NCI-H2196 treated with DMSO at 0.1 percent for 48 hours (cell line): ENCODE results near the gene ZFPM1.

Experiments
- DNase-seq: peaks from one replicate; lab custom pipeline; 2025; ENCODE audit not compliant: unreplicated experiment; lab: John Stamatoyannopoulos, UW

Gene ZFPM1

DNA sequence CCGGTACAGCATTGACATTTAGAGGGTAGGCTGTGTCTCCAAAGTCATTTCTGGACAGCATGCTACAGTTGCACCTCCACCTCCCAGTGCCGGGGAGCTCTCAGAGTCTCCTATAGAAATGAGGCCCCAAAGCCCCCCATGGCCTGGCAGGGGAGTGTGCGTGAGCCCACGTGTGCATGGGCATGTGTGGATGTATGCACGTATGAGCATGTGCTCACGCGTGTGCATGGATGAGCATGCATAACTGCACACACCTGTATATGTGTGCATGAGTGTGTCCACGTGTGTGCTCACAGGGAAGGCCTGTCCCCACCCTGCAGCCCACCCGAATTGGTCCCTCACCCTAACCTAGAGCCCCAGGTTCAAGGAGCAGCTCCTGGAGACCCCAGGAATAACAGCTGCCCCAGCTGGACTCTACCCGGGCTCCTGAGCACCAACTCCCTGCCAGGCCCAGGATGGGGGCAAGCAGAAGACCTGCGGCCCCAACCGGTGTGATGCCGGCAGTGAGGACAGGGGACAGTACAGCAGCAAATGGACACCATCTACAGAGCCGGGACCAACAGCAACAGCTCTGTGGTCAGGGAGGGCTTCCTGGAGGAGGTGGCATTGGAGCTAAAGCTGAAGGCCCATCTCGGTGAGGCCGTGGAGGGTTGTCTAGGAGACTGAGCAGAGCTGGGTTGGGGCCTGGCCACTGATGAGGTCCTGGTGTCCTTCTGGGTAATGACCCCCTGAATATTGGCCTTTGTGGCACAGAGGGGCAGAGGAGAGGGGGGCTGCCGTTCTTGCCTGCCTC, 35.2 kb upstream of the ZFPM1 start:
- no peak for DNase-seq

DNA sequence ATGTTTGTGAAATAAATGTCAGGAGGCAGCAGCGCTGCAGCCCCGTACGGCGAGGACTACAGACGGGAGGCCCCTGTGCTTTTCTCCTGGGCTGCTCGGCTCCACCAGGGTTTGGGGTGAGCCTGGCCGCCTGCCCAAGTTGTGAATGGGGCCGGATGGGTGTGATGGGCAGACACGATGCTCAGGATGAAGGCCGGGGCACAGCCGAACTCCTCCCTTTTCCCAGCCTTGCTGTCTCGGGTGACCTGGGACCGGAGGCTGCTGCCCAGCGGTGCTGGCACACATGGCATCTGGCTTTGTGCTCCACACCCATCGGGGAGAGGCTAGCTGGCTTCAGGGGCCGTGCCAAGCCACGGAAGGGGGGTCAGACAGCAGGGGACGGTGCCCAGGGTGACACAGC, 34.2 kb upstream of the ZFPM1 start:
- no peak for DNase-seq

DNA sequence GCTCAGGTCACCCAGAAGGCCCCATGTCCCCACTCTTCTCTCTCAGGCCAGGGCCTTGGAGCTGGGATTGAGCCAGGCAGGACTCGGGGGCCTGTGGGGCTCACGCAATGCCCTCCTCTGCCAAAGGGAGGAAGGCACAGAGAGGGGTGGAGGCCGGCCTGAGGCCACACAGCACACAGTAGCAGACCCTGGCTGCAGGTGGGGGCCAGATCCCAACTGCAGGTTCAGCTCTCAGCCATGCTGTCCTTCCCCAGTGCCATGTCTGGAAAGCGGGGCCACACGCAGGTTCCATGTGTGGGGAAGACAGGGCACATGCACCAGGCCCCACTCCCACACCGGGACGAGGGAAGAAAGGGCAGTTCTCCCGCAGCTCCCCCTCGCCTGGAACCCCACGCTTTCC, 33.3 kb upstream of the ZFPM1 start:
- no peak for DNase-seq

DNA sequence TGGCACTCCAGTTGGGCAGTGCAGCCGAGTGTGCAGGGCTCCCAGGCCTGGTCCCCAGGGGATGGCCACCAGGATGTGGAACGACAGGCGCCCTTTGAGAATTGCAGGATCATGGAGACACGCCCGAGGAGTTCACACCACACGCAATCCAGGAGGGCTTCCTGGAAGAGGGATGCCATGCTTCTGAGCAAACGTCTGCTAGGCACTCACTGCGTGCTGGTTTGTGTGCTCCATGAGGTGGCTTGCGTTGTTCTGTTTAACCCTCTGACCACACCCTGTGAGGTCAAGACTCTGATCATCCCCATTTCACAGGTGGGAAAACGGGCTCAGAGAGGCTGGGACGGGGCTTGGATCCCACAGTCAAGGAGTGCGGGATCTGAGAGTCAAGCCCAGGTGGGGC, 32.6 kb upstream of the ZFPM1 start:
- DNase-seq = no peak

DNA sequence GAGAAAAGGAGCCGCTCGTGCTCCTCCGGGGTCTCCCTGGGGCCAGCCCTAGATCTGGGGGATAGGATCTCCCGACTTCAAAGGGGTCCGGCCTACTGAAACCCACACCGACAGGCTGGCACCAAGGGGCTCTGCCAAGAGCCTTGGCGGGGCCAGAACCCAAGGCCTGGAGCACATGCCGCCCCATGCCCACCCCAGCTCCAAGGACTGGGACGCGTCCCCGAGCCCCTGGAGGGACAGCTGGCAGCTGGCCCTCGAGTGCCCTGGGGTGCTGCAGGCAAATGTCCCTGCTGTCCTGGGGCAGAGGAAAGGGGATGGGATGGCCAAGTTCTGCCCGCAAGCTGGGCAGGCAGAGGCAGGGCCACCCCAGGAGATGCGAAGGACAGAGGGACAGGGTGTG, 31.8 kb upstream of the ZFPM1 start:
- DNase-seq = no peak

DNA sequence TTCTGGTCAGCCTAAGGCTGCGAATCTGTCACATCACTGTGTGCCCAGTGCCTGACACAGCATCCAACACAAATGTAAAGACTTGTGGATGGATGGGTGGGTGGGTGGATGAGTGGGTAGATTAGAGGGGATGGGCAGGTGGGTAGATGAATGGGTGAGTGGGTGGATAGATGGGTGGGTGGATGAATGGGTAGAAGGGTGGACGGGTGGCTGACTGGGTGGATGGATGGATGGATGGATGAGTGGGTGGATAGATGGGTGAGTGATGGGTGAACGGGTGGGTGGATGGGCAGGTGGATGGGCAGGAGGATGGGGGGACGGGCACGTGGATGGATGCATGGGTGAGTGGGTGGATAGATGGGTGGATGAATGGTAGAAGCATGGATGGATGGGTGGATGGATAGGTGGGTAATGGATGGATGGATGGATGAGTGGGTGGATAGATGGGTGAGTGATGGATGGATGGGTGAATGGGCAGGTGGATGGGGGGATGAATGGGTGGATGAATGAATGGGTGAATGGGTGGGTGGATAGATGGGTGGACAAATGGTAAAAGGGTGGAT, 31.1 kb upstream of the ZFPM1 start:
- DNase-seq = no peak

DNA sequence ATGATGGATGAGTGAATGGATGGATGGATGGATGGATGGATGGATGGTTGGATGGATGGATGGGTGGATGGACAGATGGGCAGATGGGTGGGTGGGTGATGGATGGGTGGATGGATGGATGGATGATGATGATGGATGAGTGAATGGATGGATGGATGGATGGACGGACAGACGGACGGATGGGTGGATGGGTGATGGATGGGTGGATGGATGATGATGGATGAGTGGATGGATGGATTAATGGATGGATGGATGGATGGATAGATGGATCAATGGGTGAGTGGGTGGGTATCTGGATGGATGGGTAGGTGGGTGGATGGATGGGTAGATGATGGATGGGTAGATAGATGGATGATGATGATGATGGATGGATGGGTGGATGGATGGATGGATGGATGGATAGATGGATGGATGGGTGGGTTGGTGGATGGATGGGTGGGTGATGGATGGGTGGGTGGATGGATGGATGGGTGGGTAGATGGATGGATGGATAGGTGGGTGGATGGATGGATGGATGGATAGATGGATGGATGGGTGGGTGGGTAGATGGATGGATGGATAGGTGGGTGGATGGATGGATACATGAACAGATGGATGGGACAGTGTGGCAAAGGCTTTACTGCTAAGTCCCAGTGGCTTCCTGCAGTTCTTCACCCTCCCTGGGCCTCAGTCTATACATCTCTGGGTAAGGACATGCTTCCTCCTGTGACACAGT, 30.2 kb upstream of the ZFPM1 start:
- no peak for DNase-seq

DNA sequence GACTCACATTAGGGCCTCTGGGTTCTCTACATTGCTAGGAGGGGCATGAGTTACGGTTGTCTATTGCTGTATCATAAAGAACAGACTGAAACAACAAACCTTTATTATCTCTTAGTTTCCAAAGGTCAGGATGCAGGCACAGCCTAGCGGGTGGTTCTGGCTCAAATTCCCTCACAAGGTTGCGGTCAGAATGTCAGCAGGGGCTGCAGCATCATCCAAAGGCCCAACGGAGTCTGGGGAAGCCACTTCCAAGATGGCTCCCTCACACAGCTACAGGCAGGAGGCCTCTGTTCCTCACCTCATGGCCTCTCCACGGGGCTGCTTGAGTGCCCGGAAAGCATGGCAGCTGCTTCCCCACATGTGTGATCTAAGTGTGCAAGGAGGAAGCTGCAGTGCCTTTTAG, 29.6 kb upstream of the ZFPM1 start:
- DNase-seq = no peak

DNA sequence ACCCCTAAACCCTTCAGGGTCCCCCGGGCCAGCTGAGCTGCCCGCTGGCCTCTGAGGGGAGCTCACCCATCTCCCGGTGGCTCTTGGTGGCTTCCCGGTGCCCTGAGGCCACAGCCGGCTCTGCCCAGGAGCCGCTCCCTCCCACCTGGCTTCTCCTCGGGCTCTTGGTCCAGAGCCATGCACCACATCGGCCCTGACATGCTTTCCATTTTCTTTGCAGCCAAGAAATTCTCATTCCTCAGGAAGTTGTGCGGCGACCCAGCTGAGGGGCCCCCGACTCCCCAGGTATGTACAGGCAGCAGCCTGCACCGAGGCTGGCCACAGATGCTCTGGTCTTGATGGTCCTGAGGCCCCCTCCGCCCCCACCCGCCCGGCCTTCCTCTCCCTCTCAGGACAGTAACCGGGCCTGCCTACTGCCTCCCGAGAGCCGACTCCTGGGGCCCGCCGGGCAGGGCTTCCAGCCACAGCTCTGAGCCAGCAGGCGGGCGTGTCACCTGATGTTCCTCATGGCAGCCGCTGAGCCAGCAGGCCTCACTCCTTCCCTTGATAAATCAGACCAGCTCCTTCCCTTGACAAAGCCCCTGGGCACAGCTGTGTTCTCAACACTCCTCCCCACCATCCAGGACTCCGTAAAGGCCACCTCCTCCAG, 28.4 kb upstream of the ZFPM1 start:
- no peak for DNase-seq

DNA sequence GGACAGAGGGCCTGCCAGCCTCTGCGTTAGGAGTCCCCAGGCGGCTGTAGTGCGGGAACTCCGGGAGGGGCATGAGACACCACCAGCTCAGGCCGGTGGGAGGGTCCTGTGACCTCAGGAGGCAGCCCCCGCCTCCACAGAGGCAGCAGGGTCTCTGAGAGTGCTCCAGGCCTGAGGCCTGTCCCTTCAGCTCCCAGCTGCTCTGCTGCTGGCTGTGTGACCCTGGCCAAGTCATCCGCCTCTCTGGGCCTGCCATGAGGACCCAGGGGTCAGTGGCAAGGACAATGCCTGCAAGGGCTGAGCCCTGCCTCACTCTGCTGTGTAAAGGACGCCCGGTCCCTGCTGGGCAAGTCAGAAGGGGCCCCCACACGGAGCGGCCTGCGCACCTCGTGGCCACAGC, 27.1 kb upstream of the ZFPM1 start:
- no peak for DNase-seq

DNA sequence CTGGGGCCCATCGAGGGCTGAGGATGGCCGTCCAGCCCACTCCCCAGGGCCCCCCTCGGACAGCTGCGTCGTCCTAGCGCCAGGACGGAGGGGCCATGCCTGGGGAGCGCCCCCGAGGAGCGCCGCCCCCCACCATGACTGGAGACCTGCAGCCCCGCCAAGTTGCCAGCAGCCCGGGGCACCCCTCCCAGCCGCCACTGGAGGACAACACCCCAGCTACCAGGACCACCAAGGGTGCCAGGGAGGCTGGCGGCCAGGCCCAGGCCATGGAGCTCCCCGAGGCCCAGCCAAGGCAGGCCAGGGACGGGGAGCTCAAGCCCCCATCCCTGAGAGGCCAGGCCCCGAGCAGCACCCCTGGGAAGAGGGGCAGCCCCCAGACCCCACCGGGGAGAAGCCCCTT, 25.7 kb upstream of the ZFPM1 start:
- DNase-seq = no peak

DNA sequence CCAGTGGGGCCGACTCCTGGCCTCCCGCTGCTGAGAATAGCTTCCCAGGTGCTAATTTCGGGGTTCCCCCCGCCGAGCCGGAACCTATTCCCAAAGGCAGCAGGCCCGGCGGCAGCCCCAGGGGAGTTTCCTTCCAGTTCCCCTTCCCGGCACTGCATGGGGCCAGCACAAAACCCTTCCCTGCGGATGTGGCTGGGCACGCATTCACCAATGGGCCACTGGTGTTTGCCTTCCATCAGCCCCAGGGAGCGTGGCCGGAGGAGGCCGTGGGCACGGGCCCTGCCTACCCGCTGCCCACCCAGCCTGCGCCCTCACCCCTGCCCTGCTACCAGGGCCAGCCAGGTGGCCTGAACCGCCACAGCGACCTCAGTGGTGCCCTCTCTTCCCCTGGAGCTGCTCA, 24.9 kb upstream of the ZFPM1 start:
- no peak for DNase-seq

DNA sequence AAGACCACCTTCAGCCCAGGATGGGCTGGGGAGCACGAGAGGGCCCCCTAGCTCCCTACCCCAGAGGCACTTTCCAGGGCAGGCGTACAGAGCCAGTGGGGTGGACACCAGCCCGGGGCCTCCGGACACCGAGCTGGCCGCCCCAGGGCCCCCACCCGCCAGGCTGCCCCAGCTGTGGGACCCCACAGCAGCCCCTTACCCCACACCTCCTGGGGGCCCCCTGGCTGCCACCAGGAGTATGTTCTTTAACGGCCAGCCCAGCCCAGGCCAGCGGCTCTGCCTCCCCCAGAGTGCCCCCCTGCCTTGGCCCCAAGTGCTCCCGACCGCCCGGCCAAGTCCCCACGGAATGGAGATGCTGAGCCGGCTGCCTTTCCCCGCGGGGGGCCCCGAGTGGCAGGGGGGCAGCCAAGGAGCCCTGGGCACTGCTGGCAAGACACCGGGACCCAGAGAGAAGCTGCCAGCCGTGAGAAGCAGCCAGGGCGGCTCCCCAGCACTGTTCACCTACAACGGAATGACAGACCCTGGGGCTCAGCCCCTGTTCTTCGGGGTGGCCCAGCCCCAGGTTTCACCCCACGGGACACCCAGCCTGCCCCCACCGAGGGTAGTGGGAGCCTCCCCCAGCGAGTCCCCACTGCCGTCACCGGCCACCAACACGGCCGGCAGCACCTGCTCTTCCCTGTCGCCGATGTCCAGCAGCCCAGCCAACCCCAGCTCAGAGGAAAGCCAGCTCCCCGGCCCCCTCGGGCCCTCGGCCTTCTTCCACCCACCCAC, 24.3 kb upstream of the ZFPM1 start:
- no peak for DNase-seq

DNA sequence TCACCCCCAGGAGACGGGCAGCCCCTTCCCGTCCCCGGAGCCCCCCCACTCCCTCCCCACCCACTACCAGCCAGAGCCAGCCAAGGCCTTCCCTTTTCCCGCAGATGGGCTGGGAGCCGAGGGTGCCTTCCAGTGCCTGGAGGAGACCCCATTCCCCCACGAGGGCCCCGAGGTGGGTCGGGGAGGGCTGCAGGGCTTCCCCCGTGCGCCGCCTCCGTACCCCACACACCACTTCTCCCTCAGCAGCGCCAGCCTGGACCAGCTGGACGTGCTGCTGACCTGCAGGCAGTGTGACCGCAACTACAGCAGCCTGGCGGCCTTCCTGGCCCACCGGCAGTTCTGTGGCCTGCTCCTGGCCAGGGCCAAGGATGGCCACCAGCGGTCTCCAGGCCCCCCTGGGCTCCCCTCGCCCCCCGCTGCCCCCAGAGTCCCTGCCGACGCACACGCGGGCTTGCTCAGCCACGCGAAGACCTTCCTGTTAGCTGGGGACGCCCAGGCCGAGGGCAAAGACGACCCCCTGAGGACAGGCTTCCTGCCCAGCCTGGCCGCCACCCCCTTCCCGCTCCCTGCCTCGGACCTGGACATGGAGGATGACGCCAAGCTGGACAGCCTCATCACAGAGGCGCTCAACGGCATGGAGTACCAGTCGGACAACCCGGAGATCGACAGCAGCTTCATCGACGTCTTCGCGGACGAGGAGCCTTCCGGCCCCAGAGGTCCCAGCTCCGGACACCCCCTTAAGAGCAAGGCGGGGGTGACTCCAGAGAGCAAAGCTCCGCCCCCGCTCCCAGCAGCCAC, 23.5 kb upstream of the ZFPM1 start:
- DNase-seq = no peak

DNA sequence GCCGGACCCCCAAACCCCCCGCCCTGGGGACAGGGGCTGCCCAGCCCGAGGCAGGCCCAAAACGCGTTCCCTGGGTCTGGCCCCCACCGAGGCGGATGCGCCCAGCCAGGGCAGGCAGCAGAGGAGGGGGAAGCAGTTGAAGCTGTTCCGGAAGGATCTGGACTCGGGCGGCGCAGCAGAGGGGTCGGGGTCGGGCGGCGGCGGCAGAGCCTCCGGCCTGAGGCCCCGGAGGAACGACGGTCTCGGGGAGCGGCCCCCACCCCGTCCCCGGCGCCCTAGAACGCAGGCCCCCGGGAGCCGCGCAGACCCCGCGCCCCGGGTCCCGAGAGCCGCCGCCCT, 22.9 kb upstream of the ZFPM1 start:
- no peak for DNase-seq

DNA sequence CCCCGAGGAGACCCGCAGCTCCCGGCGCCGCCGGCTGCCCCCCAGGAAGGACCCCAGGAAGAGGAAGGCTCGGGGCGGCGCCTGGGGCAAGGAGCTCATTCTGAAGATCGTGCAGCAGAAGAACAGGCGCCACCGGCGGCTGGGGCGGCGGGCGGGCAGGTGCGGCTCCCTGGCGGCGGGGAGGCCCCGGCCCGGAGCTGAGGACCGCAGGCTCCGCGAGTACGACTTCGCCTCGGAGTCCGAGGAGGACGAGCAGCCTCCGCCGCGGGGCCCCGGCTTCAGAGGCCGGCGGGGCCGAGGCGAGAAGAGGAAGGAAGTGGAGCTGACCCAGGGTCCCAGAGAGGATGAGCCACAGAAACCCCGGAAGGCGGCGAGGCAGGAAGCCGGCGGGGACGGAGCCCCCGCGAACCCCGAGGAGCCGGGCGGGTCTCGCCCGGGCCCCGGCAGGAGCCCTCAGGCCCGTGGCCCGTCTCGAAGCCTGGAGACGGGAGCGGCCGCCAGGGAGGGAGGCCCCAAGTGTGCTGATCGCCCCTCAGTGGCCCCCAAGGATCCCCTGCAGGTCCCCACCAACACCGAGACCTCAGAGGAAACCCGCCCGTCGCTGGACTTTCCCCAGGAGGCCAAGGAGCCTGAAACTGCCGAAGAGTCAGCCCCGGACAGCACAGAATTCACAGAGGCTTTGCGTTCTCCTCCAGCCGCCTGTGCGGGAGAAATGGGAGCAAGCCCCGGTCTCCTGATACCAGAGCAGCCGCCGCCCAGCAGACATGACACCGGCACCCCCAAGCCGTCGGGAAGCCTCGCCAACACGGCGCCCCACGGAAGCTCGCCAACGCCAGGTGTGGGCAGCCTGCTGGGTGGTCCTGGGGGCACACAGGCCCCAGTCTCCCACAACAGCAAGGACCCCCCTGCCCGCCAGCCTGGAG, 22.3 kb upstream of the ZFPM1 start:
- no peak for DNase-seq

DNA sequence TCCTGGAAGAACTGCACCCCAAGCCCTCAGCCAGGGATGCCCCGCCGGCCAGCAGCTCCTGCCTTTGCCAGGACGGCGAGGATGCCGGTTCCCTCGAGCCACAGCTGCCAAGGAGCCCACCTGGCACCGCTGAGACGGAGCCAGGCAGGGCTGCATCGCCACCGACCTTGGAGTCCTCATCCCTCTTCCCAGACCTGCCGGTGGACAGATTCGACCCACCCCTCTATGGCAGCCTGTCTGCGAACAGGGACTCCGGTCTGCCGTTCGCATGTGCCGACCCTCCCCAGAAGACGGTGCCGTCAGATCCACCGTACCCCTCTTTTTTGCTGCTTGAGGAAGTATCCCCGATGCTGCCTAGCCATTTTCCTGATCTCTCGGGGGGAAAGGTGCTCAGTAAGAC, 21.4 kb upstream of the ZFPM1 start:
- DNase-seq = no peak

DNA sequence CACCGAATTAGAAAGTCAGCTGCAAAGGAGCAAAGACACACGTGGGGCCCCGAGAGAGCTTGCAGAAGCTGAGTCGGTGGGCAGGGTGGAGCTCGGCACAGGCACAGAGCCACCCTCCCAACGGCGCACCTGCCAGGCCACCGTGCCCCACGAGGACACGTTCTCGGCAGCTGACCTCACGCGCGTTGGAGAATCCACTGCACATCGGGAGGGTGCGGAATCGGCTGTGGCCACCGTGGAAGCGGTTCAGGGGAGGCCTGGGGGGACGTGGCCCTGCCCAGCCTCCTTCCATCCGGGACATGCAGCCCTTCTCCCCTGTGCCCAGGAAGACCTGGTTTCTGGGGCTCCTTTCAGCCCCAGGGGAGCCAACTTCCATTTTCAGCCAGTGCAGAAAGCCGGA, 20.9 kb upstream of the ZFPM1 start:
- DNase-seq = no peak

DNA sequence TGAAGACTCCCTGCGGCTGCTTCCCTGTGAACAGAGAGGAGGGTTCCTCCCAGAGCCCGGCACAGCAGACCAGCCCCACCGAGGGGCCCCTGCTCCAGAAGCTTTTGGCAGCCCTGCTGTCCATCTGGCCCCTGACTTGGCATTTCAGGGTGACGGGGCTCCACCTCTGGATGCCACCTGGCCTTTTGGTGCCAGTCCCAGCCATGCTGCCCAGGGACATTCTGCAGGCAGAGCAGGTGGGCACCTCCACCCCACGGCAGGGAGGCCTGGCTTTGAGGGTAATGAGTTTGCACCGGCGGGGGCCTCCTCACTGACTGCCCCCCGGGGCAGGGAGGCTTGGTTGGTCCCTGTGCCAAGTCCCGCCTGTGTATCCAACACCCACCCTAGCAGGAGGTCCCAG, 20.3 kb upstream of the ZFPM1 start:
- DNase-seq = no peak
